Kidney tubule cell (primary cell): ENCODE data around the gene GPR3.

ENCODE experiments used
- DNase-seq: peaks from one replicate; pipeline ENCODE4 v3.0.0-alpha.2; 2018; ENCODE audit warnings: low spot score

GPR3 gene

DNA sequence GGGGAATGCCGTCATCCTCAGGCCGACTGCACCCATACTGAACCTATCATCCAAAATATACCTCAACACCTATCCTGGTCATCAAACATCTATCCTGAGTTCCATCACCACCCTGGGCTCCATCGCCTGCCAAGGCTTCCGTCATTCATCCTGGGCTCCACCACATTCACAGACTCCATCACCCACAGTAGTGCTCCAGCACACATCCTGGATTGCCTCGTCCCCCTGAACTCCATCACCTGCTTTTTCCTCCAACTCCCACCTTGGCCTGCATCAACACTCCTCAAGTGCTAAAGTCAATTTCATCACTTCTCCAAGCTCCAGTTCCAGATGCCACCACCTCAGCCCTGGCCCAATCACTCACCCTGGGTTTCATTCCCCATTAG lies 33.5 kb upstream of the GPR3 start:
- DNase-seq, result no peak

DNA sequence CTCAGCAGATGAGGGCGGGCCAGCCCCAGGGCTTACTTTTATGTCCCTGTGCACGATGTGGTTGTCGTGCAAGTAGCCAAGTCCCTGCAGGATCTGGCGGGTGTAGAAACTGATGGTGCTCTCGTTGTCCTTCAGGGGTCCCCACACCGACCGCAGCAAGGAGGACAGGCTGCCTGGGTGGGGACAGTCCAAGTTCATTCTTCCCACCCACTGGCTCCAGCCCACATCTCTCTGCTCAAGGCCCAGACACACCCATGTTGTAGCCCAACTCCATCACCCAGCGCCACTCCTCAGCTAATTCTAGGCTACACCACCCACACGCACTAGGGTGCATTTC lies 32.6 kb upstream of the GPR3 start:
- DNase-seq, result no peak

DNA sequence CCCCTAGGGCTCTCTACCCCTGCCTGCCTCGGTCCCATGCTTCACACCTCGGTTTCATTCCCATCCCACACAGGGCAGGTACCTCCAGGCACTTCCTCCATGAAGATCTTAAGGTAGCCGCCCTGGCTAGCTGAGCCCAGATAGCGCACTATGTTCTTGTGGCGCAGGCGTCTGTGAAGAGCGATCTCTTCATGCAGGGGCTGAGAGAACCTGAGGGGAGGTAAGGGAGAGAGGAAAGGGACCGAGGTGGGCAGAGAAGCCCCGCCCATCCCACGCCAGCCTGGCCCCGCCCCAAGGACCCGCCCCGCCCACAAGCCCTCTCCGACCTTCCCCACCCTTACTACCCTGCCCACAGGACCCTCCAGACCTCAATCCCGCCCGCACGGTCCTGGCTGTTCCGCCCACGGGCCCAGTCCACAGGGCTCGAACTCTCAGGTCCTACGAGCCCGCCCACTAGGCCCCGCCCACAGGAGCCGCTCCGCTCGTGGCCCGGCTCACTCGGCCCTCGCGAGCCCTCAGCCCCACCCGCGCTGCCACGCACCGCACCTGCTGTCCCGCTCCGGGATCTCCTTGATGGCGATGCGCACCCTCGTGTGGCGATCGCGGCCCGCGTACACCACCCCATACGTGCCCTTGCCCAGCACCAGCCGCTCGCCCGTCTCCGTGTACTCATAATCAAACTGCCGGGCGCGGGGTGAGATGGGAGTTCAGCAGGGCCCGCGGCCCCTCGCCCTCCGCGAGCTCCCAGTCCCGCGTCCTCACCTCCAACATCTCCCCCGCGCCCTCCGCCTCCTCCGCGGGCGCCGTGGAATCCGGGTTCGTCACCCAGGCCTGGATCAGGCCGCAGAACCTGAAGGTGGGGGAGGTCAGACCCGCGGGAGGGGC lies 32.0 kb upstream of the GPR3 start:
- DNase-seq, result no peak

- no peak for DNase-seq
Observed at GRCh38 chr1:27361044-27361402, 31.4 kb upstream of the GPR3 start.

GRCh38 chr1:27361553-27361952 lies 30.9 kb upstream of the GPR3 start:
- DNase-seq, result no peak

DNA sequence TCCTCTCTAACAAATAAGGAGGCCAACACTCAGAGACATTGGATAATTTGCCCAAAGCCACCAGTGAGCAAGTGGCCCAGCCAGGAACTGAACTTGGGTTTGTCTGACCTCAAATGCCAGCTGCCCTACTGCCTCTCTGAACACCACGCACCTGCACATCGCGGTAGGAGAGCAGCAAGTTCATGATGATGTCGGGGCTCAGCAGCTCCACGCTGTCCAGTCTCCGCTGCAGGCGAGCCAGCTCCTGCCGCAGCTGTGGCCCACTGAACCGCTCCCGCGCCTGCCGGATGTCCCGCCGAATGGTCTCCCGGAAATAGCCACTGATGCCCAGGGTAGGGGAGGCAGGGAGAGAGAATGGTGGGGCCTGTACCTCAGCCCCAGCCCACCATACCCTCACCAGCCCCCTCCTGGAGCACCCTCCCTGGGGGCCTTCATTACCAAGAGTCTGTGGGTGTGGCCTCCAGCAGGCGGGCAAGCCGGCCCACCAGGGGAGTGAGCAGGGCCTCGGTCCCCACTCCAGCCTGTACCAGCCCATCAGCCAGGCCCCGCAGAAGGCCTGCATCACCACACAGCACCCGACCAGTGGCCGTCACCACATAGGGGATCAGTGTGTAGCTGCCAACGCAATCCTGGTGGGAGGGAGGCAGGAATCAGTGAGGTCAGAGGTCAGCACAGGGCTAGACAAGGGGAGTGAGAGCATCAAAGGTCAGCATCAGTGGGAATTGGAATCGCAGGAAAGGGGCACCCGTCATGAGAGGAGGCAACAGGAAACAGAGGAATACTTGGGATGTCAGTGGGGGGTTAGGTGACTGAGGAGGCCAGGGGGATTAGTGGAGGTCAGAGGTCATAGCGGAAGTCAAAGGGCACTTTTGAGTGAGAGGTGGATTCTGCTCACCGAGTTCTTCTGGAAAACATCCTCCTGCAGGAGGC lies 28.4 kb upstream of the GPR3 start:
- DNase-seq, result no peak

DNA sequence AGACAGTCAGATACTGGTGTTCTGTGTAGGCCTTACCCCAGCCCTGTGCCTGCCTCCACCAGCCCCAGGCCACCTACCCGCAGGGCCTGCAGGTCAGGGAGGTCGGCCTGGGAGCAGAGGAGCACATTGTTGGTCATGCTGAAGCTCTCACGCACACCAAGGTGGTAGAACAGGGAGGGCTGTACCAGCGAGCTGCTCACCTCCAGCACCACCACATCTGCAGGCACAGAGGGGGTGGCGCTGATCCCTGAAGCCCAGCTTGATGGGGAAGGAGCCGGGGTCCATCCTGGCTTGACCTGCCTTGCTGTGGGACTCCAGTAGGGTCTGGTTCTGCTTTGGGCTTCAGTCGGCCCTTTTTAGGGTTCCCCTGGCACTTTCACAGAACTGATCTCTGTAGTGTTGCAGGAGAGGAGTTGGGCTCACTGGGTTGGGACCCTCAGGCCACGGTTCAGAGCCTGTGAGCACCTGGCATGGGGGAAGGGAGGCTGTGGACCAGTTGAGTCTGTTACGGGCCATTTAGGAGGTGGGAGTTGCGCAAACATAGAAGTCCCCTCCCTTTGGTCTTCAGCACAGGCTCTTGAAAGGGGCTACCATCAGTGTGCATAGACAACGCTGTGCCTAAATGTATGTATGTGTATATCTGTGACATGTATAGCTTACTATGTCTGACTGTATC lies 27.6 kb upstream of the GPR3 start:
- no peak for DNase-seq

- peak; percentile 87 for DNase-seq
Observed at GRCh38 chr1:27365372-27366112, 26.9 kb upstream of the GPR3 start.

DNA sequence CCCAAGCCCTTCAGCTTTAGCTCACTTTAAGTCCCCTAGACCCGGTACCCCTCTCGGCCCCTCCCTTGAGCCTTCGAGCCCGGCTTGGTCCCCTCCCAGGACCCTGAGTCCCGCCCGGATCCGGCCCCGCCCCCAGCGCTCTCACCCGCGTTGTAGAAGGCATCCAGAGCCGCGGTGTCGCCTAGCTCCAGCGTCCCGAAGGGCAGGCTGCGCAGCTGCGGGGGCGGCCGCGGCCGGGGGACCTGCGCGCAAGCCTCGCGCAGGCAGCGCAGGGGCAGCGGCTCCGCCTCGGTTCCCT lies 26.4 kb upstream of the GPR3 start:
- peak; percentile 79 for DNase-seq

DNA sequence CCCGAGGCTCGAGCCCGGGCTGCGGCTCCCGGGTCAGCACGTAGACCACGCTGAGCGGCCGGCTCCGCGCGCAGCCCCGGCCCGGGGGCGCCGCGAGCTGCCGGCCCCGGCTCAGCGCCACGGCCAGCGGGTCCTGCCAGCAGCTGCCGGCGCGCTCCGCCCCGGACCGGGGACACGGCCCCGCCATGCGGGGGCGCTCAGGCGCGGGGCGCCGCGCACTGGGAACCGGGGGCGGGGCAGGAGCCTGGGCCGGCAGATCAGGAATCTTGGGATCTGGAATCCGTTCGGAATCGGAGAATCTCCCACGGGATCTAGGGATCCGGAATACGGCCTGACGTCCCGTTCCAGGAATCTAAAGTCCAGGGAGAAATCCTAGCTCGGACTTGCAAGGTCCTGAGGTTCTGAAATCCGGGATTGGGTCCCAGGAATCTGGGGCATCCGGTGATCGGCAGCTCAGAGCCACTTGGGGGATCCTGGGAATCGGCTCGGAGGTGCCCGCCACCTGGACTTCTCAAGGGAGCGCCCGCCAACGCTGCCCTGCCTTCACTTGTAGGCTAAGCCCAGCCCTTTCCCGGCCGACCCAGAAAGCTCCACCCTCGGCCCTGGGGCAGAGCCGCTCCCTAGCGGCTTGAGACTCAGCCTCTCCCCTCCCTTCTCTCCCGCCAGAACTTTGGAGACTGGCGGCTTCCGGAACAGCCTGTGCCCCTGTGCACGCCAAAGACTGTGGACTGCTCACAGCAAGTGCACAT lies 25.8 kb upstream of the GPR3 start, which contains the start of gene MAP3K6:
Gene MAP3K6, minus strand, starts transcription at position 551 of the 749 bp plus-strand sequence. Its CDS starts 364 bp downstream, at position 187.
- DNase-seq, result peak; percentile 82

DNA sequence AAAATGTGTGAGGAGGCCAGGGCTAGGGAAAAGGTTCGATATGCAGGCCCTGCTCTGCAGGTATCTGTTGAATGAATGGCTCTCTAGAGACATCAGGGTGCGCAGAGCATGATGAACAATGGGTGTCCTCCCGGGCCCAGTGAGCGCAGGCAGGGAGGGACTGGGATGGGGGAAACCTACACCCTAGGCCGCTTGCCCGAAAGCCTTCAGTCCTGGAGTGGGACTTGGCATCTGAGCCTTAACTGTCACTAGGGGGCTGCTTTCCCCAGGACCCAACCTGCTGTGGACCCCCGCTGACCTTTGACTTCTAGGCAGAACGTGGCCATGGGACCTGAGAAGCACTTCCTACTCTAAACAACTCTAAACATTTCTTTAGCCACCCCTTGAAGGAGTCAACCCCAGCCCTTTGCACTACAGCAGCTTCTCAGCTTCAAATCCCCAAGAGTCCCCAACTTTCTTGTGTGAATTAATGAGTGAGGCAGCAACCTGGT lies 25.2 kb upstream of the GPR3 start:
- DNase-seq, result no peak

- no peak for DNase-seq
Observed at GRCh38 chr1:27368869-27369582, 23.4 kb upstream of the GPR3 start.

DNA sequence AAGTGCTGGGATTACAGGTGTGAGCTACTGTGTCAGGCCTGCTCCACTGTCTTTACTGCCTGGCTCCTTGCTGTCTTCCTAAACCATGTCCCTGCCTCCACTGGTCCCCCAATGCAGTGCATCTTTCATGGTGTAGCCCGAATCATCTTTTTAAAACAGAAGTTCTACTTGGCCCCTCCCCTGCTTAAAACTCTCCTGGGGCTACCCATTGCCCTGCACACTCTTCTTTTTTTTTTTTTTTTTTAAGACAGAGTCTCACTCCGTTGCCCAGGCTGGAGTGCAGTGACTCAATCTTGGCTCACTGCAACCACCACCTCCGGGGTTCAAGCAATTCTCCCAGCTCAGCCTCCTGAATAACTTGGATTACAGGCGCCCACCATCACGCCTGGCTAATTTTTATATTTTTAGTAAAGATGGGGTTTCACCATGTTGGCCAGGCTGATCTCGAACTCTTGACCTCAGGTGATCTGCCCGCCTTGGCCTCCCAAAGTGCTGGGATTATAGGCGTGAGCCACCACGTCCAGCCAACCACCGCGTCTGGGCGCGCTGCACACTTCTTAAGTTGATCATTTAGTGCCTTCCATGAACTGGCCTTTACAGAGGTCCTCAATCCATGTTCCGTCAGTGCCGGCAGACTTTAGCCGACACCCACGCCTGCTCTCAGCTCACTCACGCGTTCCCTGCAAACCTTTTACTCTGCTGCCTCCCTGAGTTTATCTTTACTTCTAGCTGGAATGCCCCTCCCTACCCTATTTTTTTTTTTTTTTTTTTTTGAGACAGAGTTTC lies 20.2 kb upstream of the GPR3 start:
- peak; percentile 73 for DNase-seq

DNA sequence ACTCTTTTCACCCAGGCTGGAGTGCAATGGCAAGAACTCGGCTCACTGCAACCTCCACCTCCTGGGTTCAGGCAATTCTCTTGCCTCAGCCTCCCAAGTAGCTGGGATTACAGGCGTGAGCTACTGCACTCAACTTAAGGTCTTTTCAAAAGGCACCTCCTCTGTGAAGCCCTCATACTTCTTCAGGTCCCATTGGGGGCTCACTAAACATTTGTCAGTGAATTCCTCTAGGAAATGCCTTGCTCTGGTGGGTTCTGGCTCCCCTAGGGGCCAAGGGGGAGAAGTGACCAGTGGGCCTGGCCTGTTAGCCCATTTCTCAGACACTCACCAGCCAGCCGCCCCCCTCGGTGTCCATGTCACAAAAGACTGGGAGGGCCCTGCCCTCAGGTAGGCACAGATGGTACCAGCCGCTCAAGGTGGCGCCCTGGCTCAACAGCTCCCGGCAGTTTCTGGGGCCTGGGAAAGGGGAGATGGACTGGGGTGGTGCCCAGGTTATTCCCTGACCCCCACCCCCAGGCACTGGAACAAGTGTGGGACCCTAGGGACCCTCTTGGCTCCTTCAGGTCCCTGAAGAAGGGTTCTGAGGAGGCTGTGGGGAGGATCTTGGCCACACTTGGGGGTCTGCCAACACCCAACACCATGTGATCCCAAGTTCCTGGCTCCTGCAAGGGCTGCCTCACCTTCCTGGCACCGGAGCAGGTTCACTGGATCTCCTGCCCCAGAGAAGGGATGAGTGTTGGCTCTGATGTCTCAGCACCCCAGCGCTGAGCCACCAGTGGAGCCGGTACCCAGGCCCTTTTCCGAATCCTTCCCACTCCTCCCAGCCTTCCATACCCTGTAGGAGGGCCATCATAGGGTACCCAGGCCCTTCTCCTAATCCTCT lies 19.4 kb upstream of the GPR3 start:
- peak; percentile 28 for DNase-seq

- DNase-seq, result no peak
Observed at GRCh38 chr1:27374362-27375086, 17.9 kb upstream of the GPR3 start, which contains the start of gene FCN3. TSS of gene FCN3 (minus strand) at chr1:27374824. CDS start at chr1:27374818, 6 bp downstream.

DNA sequence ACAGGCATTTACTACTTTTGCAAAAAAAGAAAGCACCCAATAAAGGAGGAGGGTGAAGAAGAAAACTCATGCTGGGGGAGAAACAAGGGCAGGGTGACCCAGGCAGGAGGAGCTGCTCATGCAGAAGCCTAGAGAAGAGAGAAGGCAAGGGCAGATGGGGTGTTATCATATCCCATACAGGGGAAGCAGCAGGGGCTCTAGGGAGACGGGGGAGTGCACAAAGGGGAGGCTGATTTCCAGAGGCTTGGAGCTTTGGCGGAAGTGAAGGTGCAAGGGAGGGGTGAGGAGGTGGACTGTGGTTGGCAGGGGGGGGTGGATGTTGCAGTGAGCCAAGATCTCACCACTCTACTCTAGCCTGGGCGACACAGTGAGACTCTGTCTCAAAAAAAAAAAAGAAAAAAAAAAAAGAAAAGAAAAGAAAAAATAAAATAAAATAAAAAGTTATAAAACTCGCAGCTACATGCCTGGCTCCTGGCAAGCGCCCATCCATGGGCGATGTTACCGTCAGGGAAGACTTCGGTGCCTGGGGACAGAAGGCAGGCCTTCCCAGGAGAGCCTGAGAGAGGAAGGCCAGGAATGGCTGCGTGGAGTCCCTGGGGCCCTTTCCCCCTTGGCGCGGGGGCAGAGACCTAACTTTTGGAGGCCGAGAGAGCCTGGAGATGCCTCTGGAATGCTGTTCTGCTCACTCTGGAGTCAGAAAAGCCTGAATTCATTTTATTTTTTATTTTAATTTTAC lies 14.5 kb upstream of the GPR3 start:
- no peak for DNase-seq

- no peak for DNase-seq
Observed at GRCh38 chr1:27379564-27380122, 12.8 kb upstream of the GPR3 start.
